AG04450 (cell line): Measurements from ENCODE around the gene NSD1. TPM values are rescaled to one million over a fixed set of nuclear protein-coding genes. Genes with fewer than 3 reads are reported as not detected.
"Not testable (repeated sequence)": the region's sequence is repeated elsewhere in the genome, so short reads cannot be mapped to it uniquely, and the experiment has no call there.

Experiments
- CTCF ChIA-PET: fragments of 300-600, 350-600 bp; formaldehyde crosslinking; extraction: SDS; loops from one replicate; lab custom pipeline; 2022; ENCODE audit warnings: antibody characterized with exemption, inconsistent platforms; lab: Charles Lee
- POLR2A ChIA-PET: fragments of 350-600 bp; formaldehyde crosslinking; extraction: SDS; loops from one replicate; lab custom pipeline; 2021; ENCODE audit warnings: antibody characterized with exemption, inconsistent platforms; lab: Yijun Ruan, JAX
- DNase-seq: peaks from one replicate; pipeline ENCODE4 v3.0.0-alpha.2; 2011; ENCODE audit warnings: low read depth, low spot score
- H3K27ac ChIP-seq: one replicate; pipeline ENCODE4 v1.5.1; 2012; ENCODE audit warnings: low read depth, low read length, control low read depth
- H3K27me3 ChIP-seq: one replicate; pipeline ENCODE4 v1.6.0; 2012; ENCODE audit warnings: low read length; ENCODE audit not compliant: control insufficient read depth, insufficient read depth
- H3K4me3 ChIP-seq: 2 replicates; pipeline ENCODE4 v1.5.1; 2011; ENCODE audit warnings: mild to moderate bottlenecking, low read depth, low read length, control low read depth
- H3K9me3 ChIP-seq: 2 replicates; pipeline ENCODE4 v1.5.1; 2012; ENCODE audit warnings: low read length; ENCODE audit not compliant: control insufficient read depth, insufficient read depth
- polyA plus RNA-seq: library from polyadenylated mRNA; depleted of rRNA; stranded (reverse); fragments of >200 nt; gene quantifications from 2 replicates; pipeline ENCODE4 v1.2.3, GENCODE V29; 2011
- TF ChIP-seq, protein P1 (sequence below): IDR thresholded peaks from 2 replicates; pipeline ENCODE4 v1.5.1; 2011; ENCODE audit warnings: low read depth, low read length, control low read depth, inconsistent platforms

NSD1 gene
- polyA plus RNA-seq, 1 experiment, result 33.4 TPM

- Histone ChIP-seq H3K27ac (no peak overlapping the region), H3K4me3 (no peak overlapping the region), H3K27me3 (no peaks in the 10 kb centered on the region), H3K9me3 (no peaks in the 10 kb centered on the region)
- TF ChIP-seq, protein P1, sequence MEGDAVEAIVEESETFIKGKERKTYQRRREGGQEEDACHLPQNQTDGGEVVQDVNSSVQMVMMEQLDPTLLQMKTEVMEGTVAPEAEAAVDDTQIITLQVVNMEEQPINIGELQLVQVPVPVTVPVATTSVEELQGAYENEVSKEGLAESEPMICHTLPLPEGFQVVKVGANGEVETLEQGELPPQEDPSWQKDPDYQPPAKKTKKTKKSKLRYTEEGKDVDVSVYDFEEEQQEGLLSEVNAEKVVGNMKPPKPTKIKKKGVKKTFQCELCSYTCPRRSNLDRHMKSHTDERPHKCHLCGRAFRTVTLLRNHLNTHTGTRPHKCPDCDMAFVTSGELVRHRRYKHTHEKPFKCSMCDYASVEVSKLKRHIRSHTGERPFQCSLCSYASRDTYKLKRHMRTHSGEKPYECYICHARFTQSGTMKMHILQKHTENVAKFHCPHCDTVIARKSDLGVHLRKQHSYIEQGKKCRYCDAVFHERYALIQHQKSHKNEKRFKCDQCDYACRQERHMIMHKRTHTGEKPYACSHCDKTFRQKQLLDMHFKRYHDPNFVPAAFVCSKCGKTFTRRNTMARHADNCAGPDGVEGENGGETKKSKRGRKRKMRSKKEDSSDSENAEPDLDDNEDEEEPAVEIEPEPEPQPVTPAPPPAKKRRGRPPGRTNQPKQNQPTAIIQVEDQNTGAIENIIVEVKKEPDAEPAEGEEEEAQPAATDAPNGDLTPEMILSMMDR, result no peak
- ChIA-PET POLR2A (no interaction called here), CTCF (interaction anchor here (0.6 kb wide), 1 partner anchor 555 kb away, joined by 3 read pairs; no protein-coding TSS in a partner anchor)
- DNase-seq, result no peak
Observed at GRCh38 chr5:177176175-177176711, 42.7 kb downstream of the NSD1 start.

- DNase-seq, POLR2A ChIA-PET, H3K4me3 ChIP-seq, H3K27me3 ChIP-seq, H3K9me3 ChIP-seq, H3K27ac ChIP-seq: not testable (repeated sequence)
- CTCF ChIA-PET, result interaction anchor here (0.6 kb wide), 1 partner anchor 9 kb away, joined by 3 read pairs; no protein-coding TSS in a partner anchor
Observed at GRCh38 chr5:177177847-177178437, 44.4 kb downstream of the NSD1 start.

DNA sequence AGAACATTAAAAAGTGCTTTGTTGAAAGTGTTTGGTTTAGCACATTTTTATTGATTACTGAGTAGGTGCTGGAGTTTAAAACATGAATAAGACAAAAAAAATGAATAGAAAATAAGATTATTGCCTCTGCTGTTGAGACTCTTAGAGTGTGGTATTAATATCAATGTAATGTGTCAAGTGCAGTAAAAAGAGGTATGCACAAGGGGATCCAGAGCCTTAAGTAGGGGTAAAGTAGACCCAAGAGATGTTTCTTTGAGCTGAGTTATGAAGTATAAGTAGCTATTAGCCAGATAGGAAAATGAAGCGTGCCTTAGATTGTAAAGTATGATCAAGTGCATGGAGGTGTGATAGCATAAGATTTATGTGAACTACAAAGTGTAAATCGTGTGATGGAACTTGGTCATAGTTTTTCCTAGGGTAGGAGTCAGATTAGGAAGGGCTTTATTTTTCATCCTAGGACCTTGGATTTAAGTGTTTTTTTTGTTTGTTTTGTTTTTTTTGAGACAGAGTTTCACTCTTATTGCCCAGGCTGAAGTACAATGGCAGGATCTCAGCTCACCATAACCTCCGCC lies 45.2 kb downstream of the NSD1 start:
- Histone ChIP-seq H3K9me3 (no peaks in the 10 kb centered on the region), H3K27ac (no peak overlapping the region), H3K27me3 (no peaks in the 10 kb centered on the region), H3K4me3 (no peak overlapping the region)
- TF ChIP-seq, protein P1, result no peak
- DNase-seq, result no peak
- POLR2A ChIA-PET, result no interaction called here
- CTCF ChIA-PET, result interaction anchor here (0.6 kb wide), 1 partner anchor 312 kb away, joined by 3 read pairs; no protein-coding TSS in a partner anchor

- Histone ChIP-seq H3K27me3 (no peaks in the 10 kb centered on the region), H3K4me3 (no peak overlapping the region), H3K27ac (no peak overlapping the region), H3K9me3 (no peaks in the 10 kb centered on the region)
- TF ChIP-seq, protein P1, result no peak
- no peak for DNase-seq
- CTCF ChIA-PET, result interaction anchor here (0.6 kb wide), 1 partner anchor 311 kb away, joined by 3 read pairs; no protein-coding TSS in a partner anchor
- POLR2A ChIA-PET, result no interaction called here
Observed at GRCh38 chr5:177179431-177179830, 45.9 kb downstream of the NSD1 start.

DNA sequence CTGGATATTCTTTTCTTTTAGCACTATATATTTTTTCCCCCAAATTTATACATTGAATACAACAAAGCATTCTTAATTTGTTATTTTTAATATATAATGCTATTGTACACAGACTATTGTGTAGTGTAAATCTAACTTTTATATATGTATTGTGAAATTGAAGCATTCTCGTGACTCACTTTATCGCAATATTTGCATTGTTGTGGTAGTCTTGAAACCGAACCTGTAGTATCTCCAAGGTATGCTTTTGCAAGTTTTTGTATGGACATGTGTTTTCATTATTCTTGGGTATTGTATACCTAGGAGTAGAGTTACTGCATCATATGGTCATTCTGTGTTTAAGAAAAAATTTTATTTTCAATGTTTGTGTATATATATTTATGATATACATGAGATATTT lies 49.6 kb downstream of the NSD1 start:
- POLR2A ChIA-PET, result no interaction called here
- DNase-seq, result no peak
- Histone ChIP-seq H3K4me3 (no peak overlapping the region), H3K9me3 (no peaks in the 10 kb centered on the region), H3K27me3 (no peaks in the 10 kb centered on the region), H3K27ac (no peak overlapping the region)
- TF ChIP-seq, protein P1, result no peak
- CTCF ChIA-PET, result no interaction called here
